GM13976 (cell line): ENCODE data around the gene CCNE1.
A peak's percentile ranks its signal among the peaks of the same experiment; 100 is the strongest.

Source experiments
- DNase-seq: peaks from one replicate; pipeline ENCODE4 v3.0.0; 2012; ENCODE audit warnings: low spot score
- CTCF ChIP-seq: IDR thresholded peaks from 2 replicates; pipeline ENCODE4 v1.5.1; 2012; ENCODE audit warnings: borderline replicate concordance, mild to moderate bottlenecking; ENCODE audit not compliant: insufficient read depth; ENCODE audit errors: extremely low read depth, missing control alignments, control extremely low read depth
- in situ Hi-C: fragments of 300-500 bp; cut with MboI; formaldehyde crosslinking; loops from one replicate; pipeline ENCODE4 v1.12.0; 2022; ENCODE audit warnings: low sequenced_read_pairs, mixed read lengths, inconsistent platforms; ENCODE audit not compliant: unreplicated experiment

Gene CCNE1

GRCh38 chr19:29851769-29852521 is 40.2 kb downstream of the CCNE1 start:
- no peak for DNase-seq
- TF ChIP-seq CTCF: no peak
- in situ Hi-C loops: loop anchor here (25.0 kb wide), 1 partner anchor 810 kb away; no protein-coding TSS in a partner anchor

- DNase-seq: no peak
- TF ChIP-seq CTCF: no peak
- in situ Hi-C loops: loop anchor here (25.0 kb wide), 1 partner anchor 808 kb away; no protein-coding TSS in a partner anchor
Measured at GRCh38 chr19:29854033-29854432, 42.2 kb downstream of the CCNE1 start.

- in situ Hi-C loops: loop anchor here (25.0 kb wide), 1 partner anchor 807 kb away; no protein-coding TSS in a partner anchor
- TF ChIP-seq CTCF: no peak
- no peak for DNase-seq
Measured at GRCh38 chr19:29855087-29855486, 43.3 kb downstream of the CCNE1 start.

GRCh38 chr19:29855741-29856500 is 44.1 kb downstream of the CCNE1 start:
- in situ Hi-C loops: loop anchor here (25.0 kb wide), 1 partner anchor 806 kb away; no protein-coding TSS in a partner anchor

GRCh38 chr19:29858000-29858596 is 46.3 kb downstream of the CCNE1 start:
- in situ Hi-C loops: loop anchor here (25.0 kb wide), 1 partner anchor 804 kb away; no protein-coding TSS in a partner anchor
- peak; percentile 76 for DNase-seq
- peak; percentile 63 for TF ChIP-seq CTCF

More at GRCh38 chr19:29855741-29856500, 44.1 kb downstream of the CCNE1 start:
- no peak for DNase-seq
- TF ChIP-seq CTCF: no peak

GRCh38 chr19:29858621-29859020 is 46.8 kb downstream of the CCNE1 start:
- no peak for TF ChIP-seq CTCF
- in situ Hi-C loops: loop anchor here (25.0 kb wide), 1 partner anchor 804 kb away; no protein-coding TSS in a partner anchor
- DNase-seq: no peak
